Skin of body (tissue), 2 donors: ENCODE data around the gene CHCHD1. TPM values are rescaled to one million over a fixed set of nuclear protein-coding genes. Genes with fewer than 3 reads are reported as not detected.
"Not testable (repeated sequence)": the region's sequence is repeated elsewhere in the genome, so short reads cannot be mapped to it uniquely, and the experiment has no call there.

ENCODE experiments used
- DNase-seq: peaks from one replicate; lab custom pipeline; 2025; lab: John Stamatoyannopoulos, UW
- total RNA-seq: library from RNA; depleted of rRNA; stranded (reverse); fragments of >200 nt; gene quantifications from one replicate; pipeline ENCODE4 v1.2.3, GENCODE V29; 2014

The CHCHD1 gene
- total RNA-seq: 18.6 TPM

DNA sequence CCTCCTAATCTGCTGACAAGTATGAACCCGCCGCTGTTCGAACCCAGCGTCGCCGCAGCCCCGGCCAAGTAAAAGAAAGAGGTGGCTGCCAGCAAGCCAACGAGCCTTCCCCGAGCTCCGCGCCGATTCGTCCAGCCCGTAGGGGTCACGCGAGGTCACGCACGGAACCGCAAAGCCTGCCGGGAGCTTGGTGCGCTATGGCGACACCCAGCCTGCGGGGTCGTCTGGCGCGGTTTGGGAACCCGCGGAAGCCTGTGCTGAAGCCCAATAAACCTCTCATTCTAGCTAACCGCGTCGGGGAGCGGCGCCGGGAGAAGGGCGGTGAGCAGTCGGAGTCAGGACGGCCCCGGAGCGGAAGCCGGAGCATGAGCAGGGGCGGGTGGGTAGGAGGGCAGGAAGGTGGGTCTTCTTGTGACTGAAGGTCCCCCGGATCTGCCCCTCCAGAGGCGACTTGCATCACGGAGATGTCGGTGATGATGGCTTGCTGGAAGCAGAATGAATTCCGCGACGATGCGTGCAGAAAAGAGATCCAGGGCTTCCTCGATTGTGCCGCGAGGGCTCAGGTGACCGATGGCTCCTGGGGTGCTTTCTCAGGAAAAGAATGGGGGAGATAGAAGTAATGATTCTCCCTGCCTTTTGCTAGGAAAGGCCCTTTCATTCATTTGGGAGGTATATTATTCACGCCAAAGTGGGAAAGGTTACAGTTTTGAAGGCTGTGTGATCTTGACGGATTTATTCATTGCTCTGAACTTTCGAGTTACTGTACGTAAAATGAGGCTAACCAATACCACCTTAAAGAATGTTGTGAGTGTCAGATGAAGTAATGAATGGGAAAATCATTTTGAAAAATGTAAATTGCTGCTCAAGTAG lies at the start of gene CHCHD1:
Gene CHCHD1, plus strand, starts transcription at position 170 of the 870 bp plus-strand sequence. Its CDS starts 28 bp downstream, at position 198.
- peak; percentile 85 for DNase-seq

GRCh38 chr10:73732426-73732825 lies 49.4 kb upstream of the CHCHD1 start:
- no peak for DNase-seq

- DNase-seq: no peak
Observed at GRCh38 chr10:73732931-73733623, 48.8 kb upstream of the CHCHD1 start.

DNA sequence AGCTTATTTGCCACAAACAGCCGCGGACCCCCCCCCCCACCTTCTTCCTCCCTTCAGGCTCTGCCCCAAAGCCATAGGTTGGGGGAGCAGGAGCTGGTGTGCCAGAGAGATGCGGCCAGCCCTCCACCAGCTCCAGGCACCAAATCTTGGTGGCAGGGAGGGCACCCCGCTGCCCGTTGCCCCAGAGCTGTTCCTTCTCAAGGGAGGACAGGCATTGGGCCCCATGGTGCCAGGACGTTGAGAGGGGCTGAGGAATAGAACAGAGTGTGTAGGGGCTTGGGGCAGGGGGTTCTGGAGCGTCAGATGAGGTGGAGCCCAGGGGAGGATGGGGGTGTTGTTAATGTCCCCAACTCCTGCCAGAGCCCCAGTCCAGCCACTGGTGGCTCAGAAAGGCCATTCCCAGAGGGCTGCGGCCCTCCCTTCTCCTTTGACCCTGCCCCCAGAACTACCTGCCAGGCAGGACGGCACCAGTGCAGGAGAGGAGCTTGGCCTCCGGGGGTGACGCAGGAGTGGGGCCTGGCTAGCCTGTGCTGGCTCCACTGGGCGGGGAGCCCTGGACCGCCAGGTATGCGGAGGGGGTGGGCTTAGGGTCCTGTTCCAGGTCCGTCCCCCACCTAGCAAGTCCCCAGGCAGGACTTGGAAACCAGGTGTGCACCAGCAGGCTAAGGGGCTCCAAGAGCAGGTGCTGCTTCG lies 47.7 kb upstream of the CHCHD1 start:
- no peak for DNase-seq

GRCh38 chr10:73734796-73735305 lies 47.0 kb upstream of the CHCHD1 start:
- DNase-seq: no peak

DNA sequence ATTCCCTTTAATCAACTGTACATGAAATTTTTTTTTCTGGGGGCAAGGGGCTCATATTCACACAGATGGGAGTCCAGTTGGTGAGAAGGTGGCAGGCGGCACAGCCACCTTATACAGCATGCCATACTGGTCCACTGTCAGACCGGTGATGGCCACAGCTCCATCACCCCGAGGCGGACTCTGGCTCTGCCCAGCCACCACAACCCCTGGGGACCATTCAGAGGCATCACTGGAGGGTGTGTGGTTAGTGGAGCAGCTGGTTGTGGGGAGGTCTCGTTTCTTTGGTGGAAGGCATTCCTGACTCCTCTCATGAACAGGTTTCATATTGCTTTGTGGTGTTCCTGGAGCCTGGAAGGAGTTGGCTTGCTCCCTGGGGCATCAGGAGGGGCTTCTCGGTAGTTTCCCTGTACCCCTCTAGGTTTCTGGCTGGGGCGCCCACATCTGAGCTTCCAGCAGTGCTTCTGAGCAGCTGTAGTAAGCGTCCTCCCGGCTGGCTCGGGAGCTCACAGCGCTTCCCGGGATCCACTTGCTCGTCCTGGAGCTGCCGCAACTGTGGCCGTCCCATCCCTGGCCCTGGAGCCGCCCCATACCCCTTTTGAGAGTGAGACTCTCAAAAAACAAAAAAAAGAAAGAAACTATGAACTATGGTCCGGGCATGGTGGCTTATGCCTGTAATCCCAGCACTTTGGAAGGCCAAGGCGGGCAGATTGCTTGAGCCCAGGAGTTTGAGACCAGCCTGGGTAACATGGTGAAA lies 41.2 kb upstream of the CHCHD1 start:
- DNase-seq: not testable (repeated sequence)

GRCh38 chr10:73742454-73742734 lies 39.5 kb upstream of the CHCHD1 start:
- no peak for DNase-seq

GRCh38 chr10:73743327-73743904 lies 38.4 kb upstream of the CHCHD1 start:
- no peak for DNase-seq

DNA sequence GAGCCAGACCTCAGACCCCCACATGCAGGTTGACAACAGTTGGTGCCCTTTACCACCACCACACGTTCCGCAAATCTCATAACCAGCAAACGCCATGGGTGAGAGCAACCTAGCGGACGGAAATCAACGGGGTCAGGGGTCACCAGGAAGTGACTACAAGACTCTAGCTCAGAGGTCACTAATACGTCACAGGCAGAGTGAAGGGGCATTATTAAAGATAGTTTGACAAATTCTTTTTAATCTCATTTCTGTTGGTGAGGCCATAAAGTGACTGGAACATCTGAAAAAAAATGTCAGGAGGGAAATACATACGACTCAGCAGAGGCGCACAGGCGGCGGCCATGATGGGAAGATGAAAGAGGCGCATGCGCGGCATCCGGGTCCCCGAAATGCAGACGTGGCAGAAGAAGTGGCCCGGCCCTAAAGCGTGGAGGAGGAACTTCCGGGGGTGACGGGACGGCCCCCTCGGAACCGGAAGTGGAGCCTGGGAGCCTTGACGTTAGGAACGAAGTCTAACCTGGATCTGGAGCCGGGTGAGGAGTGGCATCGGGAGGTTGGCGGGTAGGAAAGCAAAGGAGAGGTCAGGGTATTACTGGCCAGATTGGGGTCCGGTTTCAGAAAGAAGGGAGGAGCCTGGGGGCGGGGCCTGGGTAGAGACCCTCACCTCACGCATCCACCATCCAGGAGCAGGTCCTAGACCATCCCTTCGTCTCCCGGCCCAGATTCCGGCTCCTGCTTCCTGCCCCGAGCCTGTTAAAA lies 37.8 kb upstream of the CHCHD1 start, which contains the start of gene SEC24C:
Gene SEC24C, plus strand, starts transcription at position 468 of the 759 bp plus-strand sequence. CDS start 2,461 bp downstream, outside the sequence.
- peak; percentile 95 for DNase-seq

- peak; percentile 56 for DNase-seq
Observed at GRCh38 chr10:73744664-73744975, 37.2 kb upstream of the CHCHD1 start.

DNA sequence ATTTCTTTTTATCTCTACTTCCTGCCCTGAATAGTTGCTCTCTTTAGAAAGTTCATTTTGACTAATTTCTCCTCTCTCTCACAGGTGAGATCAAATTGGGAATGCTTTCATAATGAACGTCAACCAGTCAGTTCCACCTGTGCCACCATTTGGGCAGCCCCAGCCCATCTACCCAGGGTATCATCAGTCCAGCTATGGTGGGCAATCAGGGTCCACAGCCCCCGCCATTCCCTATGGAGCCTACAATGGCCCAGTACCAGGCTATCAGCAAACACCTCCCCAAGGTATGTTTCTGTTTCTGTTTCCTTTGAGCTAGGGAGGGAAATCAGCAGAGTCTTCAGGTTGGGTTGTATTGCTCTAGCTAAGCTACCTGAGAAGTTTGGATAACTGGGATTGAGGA lies 35.1 kb upstream of the CHCHD1 start:
- no peak for DNase-seq

GRCh38 chr10:73750819-73751218 lies 31.0 kb upstream of the CHCHD1 start:
- DNase-seq: no peak

GRCh38 chr10:73756183-73756582 lies 25.7 kb upstream of the CHCHD1 start:
- DNase-seq: no peak

GRCh38 chr10:73758704-73759511 lies 22.9 kb upstream of the CHCHD1 start:
- DNase-seq: no peak

DNA sequence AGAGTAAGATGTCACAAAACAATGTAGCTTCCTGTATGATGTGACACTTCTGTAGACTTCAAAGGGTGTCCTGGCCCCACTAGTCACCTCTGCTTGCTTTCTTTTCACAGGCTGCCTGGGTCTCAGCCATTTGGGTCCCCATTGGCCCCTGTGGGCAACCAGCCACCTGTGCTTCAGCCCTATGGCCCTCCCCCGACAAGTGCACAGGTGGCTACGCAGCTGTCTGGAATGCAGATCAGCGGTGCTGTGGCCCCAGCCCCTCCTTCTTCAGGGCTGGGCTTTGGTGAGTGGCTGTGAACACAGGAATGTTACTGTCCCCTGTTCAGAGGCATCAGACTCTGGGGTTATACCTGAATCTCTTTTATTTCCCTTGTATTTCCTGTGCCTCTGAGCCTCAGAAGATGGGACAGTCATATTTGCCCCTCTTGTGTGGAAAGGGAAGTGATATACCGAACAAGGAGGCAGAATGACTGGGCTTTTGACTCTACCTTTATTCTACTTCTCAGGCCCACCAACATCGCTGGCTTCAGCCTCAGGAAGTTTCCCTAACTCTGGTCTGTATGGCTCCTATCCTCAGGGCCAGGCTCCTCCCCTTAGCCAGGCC lies 22.2 kb upstream of the CHCHD1 start:
- no peak for DNase-seq

GRCh38 chr10:73761781-73762180 lies 20.1 kb upstream of the CHCHD1 start:
- no peak for DNase-seq

- DNase-seq: no peak
Observed at GRCh38 chr10:73762915-73763314, 18.9 kb upstream of the CHCHD1 start.

DNA sequence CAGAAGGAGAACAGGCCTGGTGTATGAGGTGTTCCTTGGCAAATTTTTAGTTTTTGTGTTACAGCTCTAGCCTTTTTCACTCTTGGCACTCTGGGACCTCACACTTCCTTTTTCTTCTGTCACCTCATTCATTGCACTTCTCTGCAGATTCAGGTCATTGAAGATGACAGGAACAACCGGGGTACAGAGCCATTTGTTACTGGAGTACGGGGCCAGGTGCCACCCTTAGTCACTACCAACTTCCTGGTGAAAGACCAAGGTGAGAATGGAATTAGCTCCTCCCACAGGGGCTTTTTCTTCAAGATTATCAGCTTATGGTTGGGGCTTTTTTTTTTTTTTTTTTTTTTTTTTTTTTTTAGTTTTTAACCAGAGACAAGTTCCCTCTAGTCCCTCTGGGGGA lies 18.5 kb upstream of the CHCHD1 start:
- DNase-seq: no peak

DNA sequence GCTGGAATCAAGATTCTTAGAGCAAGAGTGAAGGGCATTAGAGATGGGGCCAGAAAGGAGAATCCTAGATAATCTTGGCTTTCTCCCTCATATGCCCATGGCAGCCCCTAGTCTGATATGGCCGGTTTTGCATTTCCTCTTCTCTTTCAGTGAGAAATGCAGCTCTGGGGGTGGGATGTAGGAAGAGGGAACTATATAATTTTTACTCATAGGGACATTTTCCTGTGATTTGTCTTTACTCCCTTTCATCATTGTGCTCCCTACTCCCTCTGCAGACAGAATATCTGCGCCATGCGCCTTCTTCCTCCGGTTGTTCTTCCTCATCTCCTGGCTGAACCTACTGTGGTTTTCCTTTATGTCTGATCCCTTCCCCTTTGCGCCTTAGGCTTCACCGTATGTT lies 16.8 kb upstream of the CHCHD1 start:
- DNase-seq: no peak
